Gastroesophageal sphincter (tissue), 3 donors: ENCODE measurements around the gene MACROD2.

ENCODE experiments used
- EP300 ChIP-seq: sonication (generic); formaldehyde crosslinking; IDR thresholded peaks from one replicate; pipeline ENCODE4 v1.6.1; 2017; ENCODE audit warnings: antibody characterized with exemption, mild to moderate bottlenecking
- POLR2A ChIP-seq, 2 donors: fragments of 450-650 bp; IDR thresholded peaks; one replicate each; pipeline ENCODE4 v1.6.1; 2017; ENCODE audit warnings: antibody characterized with exemption in 2 of 2, mild to moderate bottlenecking in 2 of 2, moderate library complexity in 1 of 2
- POLR2AphosphoS5 ChIP-seq: sonication (generic); formaldehyde crosslinking; IDR thresholded peaks from one replicate; pipeline ENCODE4 v1.6.1; 2017; ENCODE audit warnings: antibody characterized with exemption
- TF ChIP-seq, protein P1 (sequence below), 4 experiments: fragments of 200-600 bp in 2 of 4; fragments of 450-650 bp in 2 of 4; sonication (generic) in 1 of 4; IDR thresholded peaks; one replicate each; pipeline ENCODE4 v1.5.1; 2017 to 2019; ENCODE audit warnings: antibody characterized with exemption in 4 of 4, mild to moderate bottlenecking in 2 of 4, moderate library complexity in 2 of 4

DNA sequence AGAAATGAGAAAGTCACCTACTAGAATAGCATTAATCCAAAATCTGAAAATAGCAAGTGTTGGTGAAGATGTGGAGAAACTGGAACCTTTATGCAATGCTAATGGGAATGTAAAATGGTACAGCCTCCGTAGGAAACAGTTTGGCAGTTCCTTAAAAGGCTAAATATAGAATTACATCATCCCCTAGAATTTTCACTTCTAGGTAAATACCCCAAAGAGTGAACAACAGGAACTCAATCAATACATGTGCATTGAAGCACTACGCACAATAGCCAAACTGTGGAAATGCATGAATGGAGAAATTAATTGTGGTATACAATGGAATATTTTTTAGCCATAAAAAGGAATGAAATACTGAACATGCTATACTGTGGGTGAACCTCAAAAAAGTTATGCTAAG lies 1324.1 kb downstream of the MACROD2 start:
- TF ChIP-seq, protein P1, sequence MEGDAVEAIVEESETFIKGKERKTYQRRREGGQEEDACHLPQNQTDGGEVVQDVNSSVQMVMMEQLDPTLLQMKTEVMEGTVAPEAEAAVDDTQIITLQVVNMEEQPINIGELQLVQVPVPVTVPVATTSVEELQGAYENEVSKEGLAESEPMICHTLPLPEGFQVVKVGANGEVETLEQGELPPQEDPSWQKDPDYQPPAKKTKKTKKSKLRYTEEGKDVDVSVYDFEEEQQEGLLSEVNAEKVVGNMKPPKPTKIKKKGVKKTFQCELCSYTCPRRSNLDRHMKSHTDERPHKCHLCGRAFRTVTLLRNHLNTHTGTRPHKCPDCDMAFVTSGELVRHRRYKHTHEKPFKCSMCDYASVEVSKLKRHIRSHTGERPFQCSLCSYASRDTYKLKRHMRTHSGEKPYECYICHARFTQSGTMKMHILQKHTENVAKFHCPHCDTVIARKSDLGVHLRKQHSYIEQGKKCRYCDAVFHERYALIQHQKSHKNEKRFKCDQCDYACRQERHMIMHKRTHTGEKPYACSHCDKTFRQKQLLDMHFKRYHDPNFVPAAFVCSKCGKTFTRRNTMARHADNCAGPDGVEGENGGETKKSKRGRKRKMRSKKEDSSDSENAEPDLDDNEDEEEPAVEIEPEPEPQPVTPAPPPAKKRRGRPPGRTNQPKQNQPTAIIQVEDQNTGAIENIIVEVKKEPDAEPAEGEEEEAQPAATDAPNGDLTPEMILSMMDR (IDR thresholded peaks at IDR 0.05), result no peak
- TF ChIP-seq POLR2A (IDR thresholded peaks at IDR 0.05), result no peak
- no peak for TF ChIP-seq POLR2AphosphoS5
- TF ChIP-seq EP300, result no peak
